GM20000 (cell line): Measurements from ENCODE around the gene MRPL27.
"Not testable (repeated sequence)": the region's sequence is repeated elsewhere in the genome, so short reads cannot be mapped to it uniquely, and the experiment has no call there.

Source experiments
- DNase-seq: peaks from one replicate; pipeline ENCODE4 v3.0.0; 2012; ENCODE audit warnings: low spot score
- TF ChIP-seq, protein P1 (sequence below): IDR thresholded peaks from 2 replicates; pipeline ENCODE4 v1.5.1; 2012; ENCODE audit warnings: mild to moderate bottlenecking, control low read depth; ENCODE audit errors: extremely low read depth, missing control alignments

Gene MRPL27

DNA sequence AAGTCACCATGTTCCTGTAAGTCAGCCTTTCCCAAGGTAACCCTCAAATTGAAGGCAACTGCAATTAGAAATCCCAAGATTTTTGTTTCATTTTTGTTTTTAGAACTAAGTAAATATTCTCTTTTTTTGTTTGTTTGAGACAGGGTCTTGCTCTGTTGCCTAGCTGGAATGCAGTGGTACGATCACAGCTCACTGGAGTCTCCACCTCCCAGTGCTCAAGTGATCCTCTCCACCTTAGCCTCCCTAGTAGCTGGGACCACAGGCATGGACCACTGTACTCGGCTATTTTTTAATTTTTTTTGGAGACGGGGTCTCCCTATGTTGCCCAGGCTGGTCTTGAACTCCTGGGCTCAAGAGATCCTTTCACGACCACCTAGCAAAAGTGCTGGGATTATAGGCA, 34.9 kb upstream of the MRPL27 start:
- no peak for DNase-seq
- TF ChIP-seq, protein P1, sequence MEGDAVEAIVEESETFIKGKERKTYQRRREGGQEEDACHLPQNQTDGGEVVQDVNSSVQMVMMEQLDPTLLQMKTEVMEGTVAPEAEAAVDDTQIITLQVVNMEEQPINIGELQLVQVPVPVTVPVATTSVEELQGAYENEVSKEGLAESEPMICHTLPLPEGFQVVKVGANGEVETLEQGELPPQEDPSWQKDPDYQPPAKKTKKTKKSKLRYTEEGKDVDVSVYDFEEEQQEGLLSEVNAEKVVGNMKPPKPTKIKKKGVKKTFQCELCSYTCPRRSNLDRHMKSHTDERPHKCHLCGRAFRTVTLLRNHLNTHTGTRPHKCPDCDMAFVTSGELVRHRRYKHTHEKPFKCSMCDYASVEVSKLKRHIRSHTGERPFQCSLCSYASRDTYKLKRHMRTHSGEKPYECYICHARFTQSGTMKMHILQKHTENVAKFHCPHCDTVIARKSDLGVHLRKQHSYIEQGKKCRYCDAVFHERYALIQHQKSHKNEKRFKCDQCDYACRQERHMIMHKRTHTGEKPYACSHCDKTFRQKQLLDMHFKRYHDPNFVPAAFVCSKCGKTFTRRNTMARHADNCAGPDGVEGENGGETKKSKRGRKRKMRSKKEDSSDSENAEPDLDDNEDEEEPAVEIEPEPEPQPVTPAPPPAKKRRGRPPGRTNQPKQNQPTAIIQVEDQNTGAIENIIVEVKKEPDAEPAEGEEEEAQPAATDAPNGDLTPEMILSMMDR: no peak

- no peak for DNase-seq
- TF ChIP-seq, protein P1: no peak
Measured at GRCh38 chr17:50406578-50406977, 33.6 kb upstream of the MRPL27 start.

GRCh38 chr17:50405351-50405750, 32.4 kb upstream of the MRPL27 start:
- not testable (repeated sequence) for DNase-seq

GRCh38 chr17:50399591-50399990, 26.6 kb upstream of the MRPL27 start:
- not testable (repeated sequence) for DNase-seq

GRCh38 chr17:50398672-50399071, 25.7 kb upstream of the MRPL27 start:
- DNase-seq: not testable (repeated sequence)

- TF ChIP-seq, protein P1: no peak
- no peak for DNase-seq
Measured at GRCh38 chr17:50397919-50398285, 24.9 kb upstream of the MRPL27 start.

DNA sequence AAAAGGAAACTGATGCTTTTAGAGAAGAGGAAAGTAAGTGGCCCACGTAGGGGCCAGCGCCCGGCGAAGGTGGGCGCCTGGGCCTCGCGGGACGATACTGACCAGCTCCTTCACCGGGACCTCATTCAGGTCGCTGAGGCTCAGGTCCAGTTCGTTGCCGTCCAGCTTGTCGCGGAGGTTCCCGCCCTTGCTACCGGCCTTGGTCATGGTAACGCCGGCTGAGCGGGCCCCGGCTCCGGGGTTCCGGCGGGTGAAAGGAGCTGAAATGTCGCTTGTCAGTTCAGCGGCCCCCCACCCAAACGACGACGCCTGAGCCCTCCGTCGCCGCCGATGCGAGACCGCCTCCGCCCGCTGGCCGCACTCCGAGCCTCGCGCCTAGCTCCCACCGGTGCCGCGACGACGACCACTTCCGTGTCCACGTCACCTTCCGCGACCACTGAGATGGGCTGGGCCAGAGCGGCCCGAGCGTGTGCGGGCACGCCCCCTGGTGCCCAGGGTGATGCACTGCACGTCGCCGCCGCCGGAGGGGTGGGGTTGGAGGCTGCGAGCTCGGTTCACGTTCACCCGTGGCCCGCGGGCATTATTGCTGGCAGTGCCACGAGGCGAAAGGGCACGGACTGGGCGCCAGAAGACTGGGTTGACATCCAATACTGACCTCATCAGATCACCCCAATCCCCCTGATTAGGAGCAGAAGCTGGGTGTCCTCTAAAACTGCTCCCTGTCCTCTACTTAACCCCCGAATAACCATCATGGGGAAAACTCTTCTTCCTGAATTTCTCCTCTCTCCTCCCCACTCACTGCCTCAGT, 24.3 kb upstream of the MRPL27 start, which contains the start of gene LRRC59:
LRRC59 (minus strand) TSS at position 413 of the 808 bp plus-strand sequence; CDS start at position 207, 206 bp downstream.
- TF ChIP-seq, protein P1: peak; percentile 99
- DNase-seq: peak; percentile 91

- DNase-seq: no peak
- TF ChIP-seq, protein P1: no peak
Measured at GRCh38 chr17:50396261-50397110, 23.5 kb upstream of the MRPL27 start.
